Heart left ventricle (tissue), 16 donors: ENCODE results near the gene CSRP3. TPM values are rescaled to one million over a fixed set of nuclear protein-coding genes. Genes with fewer than 3 reads are reported as not detected.

ENCODE experiments used
- ATAC-seq, 4 donors: fragments of 200-7000 bp; cut with Tn5 transposase; one replicate each; pipeline ENCODE4 v1.9.1; 2020 to 2022; ENCODE audit warnings: moderate library complexity in 4 of 4, mild to moderate bottlenecking in 3 of 4, moderate number of reproducible peaks in 1 of 4
- DNase-seq, 5 donors: peaks; one replicate each; pipeline ENCODE4 v3.0.0-alpha.2; 2020
- H3K27ac ChIP-seq, 12 donors: fragments of 200-600 bp; sonication (generic) in 4 of 12; one replicate each; pipeline versions ENCODE4 v1.5.0 to v1.8.0; 2016 to 2022; ENCODE audit warnings: mild to moderate bottlenecking in 2 of 12
- H3K27me3 ChIP-seq, 9 donors: fragments of 200-600 bp; sonication (generic) in 2 of 9; one replicate each; pipeline versions ENCODE4 v1.5.1 to v1.8.0; 2016 to 2022; ENCODE audit warnings: mild to moderate bottlenecking in 3 of 9
- H3K36me3 ChIP-seq, 9 donors: fragments of 200-600 bp; sonication (generic) in 2 of 9; one replicate each; pipeline versions ENCODE4 v1.5.0 to v1.8.0; 2018 to 2022; ENCODE audit warnings: mild to moderate bottlenecking in 2 of 9
- H3K4me1 ChIP-seq, 12 donors: fragments of 200-600 bp; sonication (generic) in 4 of 12; one replicate each; pipeline versions ENCODE4 v1.5.0 to v1.8.0; 2016 to 2022; ENCODE audit warnings: mild to moderate bottlenecking in 3 of 12
- H3K4me3 ChIP-seq, 12 donors: fragments of 200-600 bp; sonication (generic) in 4 of 12; one replicate each; pipeline versions ENCODE4 v1.5.0 to v1.8.0; 2017 to 2022; ENCODE audit warnings: mild to moderate bottlenecking in 9 of 12, moderate library complexity in 4 of 12
- H3K9me3 ChIP-seq, 12 donors: fragments of 200-600 bp; sonication (generic) in 4 of 12; one replicate each; pipeline versions ENCODE4 v1.5.0 to v1.8.0; 2016 to 2022; ENCODE audit warnings: mild to moderate bottlenecking in 1 of 12
- CTCF ChIP-seq, 12 donors: fragments of 200-600 bp; sonication (generic) in 4 of 12; IDR thresholded peaks; one replicate each; pipeline versions ENCODE4 v1.5.0 to v1.8.0; 2018 to 2022; ENCODE audit warnings: antibody characterized with exemption in 12 of 12, mild to moderate bottlenecking in 5 of 12
- POLR2A ChIP-seq, 2 donors: fragments of 450-650 bp; IDR thresholded peaks; one replicate each; pipeline ENCODE4 v1.6.1; 2017; ENCODE audit warnings: antibody characterized with exemption in 2 of 2, mild to moderate bottlenecking in 2 of 2, moderate library complexity in 2 of 2
- WGBS, 4 donors: extraction: QIAGEN DNeasy Blood & Tissue Kit in 2 of 4; methylation state at CpG; one replicate each; pipeline versions ENCODE4 v1.1.5 to v1.1.7; 2013 to 2018; 5-methylcytosine and 5-hydroxymethylcytosine counted together
- intact Hi-C, 10 donors: fragments of 100-400 bp; cut with DNase I; formaldehyde crosslinking; loops; one replicate each; pipeline versions ENCODE4 v1.11.1 to v1.14.2; 2022
- polyA plus RNA-seq, 2 donors: library from polyadenylated mRNA; stranded (reverse); fragments of 200-250 nt; gene quantifications; one replicate each; pipeline ENCODE4 v1.2.3, GENCODE V29; 2013
- total RNA-seq, 9 donors: library from RNA; depleted of rRNA in 2 of 9; stranded (reverse); fragments of >200 nt in 2 of 9; fragmentation: NEBNext Ultra II Directional in 3 of 9; extraction: Animal tissue kit (Norgen Biotek cat#: 25700) in 3 of 9; gene quantifications; one replicate each; pipeline versions ENCODE4 v1.1.0 to v1.2.4, GENCODE V29; 2016 to 2023
- donor health status: ischemic (EF 13 %, LVEDD 7.1; RV severe dilation, severe dysfunction).
- donor health status: healthy with polysubstance abuse.
- donor health status: DM: no; HTN: yes; CAD: no.
- donor health status: DM: no; HTN: no; CAD: no.
- donor health status: ischemic (EF 25% LVEDD 6.9; RV normal size, moderate dysfunction).
- donor health status: ischemic (EF 25% LVEDD 5.7; RV mildly dilated, moderate dysfunction).
- donor health status: healthy.
- donor health status: DM: yes; HTN: yes; CAD: no.
- donor health status: ischemic (EF 35%, LVEDD 5.7; RV mildly dilated, moderate dysfunction).
- donor health status: nonischemic (EF 11% LVEDD 7.7; RV severe dilation, severe dysfunction).
- donor health status: DM: yes; HTN: yes; CAD: no.
- donor health status: PGD.
- donor health status: ischemic (EF 29% LVEDD 5.4; RV normal size, mild dysfunction).
- donor health status: nonischemic (EF 23%, LVEDD 6.1; RV moderate dilation, normal function).

CSRP3 gene
- total and polyA plus RNA-seq, 11 donors = 988 to 3,521 (median 2,178) TPM

DNA sequence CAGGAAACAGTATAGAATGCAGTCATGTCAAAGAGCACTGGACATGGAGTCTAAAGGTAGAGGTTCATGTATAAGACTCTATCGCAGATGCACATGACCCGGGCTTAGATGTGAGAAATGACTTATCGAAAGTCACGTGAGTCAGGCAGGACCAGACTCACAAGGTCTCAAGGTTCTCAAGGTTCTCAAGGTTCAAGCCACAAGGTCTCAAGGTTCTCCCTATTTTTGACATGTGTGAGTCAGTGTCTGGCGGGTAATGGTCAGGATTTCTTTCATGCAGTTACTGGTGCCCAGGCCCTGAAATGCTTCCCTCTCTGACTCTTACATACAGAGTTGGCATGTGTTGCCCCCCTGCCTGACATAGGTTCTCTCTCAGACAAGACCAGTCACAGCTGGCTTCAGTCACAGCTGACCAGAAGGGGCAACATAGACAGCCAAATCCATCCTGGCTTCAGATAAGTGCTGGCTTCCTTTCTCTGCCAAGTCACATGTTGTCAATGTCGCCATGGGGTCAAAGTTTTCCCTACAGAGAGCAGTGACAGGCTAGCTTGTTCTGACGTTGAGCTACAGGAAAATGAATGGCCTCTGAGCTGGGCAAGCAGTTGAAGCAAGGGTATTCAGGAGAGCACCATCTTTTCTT, 10.1 kb downstream of the CSRP3 start:
- intact Hi-C loops = loop anchor here in 1 of 10 donors (5.0 kb wide), 1 partner anchor 51 kb away; the partner anchor contains the start of gene E2F8
- no peak overlapping the region for H3K4me3 ChIP-seq
- peaks cover 0 to 80% (median 6%) of the 10 kb centered on the region in 12 donors for H3K4me1 ChIP-seq
- peak overlapping the region in 11 of 12 donors; percentile 26 to 96 (median 82) for H3K27ac ChIP-seq
- ATAC-seq (peak; percentile 68 to 85 (median 84)), DNase-seq (peak in 4 of 5 donors; percentile 61 to 77 (median 67))
- WGBS, 4 donors = 40 to 57% (median 45%) methylated on average over 7 of the region's 7 CpGs
- H3K9me3 ChIP-seq = no peaks in the 10 kb centered on the region
- TF ChIP-seq CTCF (IDR thresholded peaks at IDR 0.05) (peak in 3 of 12 donors; percentile 10 to 22 (median 22)), POLR2A (IDR thresholded peaks at IDR 0.05) (no peak)
- H3K27me3 ChIP-seq = no peaks in the 10 kb centered on the region
- H3K36me3 ChIP-seq = peaks cover 0 to 61% (median 33%) of the 10 kb centered on the region in 9 donors

GRCh38 chr11:19187833-19188258, 13.9 kb downstream of the CSRP3 start:
- Histone ChIP-seq H3K27ac (peak overlapping the region in 5 of 12 donors; percentile 2 to 25 (median 16)), H3K9me3 (no peaks in the 10 kb centered on the region), H3K36me3 (peaks cover 0 to 94% (median 62%) of the 10 kb centered on the region in 9 donors), H3K27me3 (no peaks in the 10 kb centered on the region), H3K4me1 (peaks cover 0 to 61% (median 3%) of the 10 kb centered on the region in 12 donors), H3K4me3 (no peak overlapping the region)
- WGBS, 4 donors = 63 to 79% (median 76%) methylated on average over 4 to 9 of the region's 9 CpGs
- no peak for DNase-seq
- no peak for TF ChIP-seq POLR2A (IDR thresholded peaks at IDR 0.05)
- no peak for TF ChIP-seq CTCF (IDR thresholded peaks at IDR 0.05)
- ATAC-seq = no peak
- intact Hi-C loops = no loop called here

DNA sequence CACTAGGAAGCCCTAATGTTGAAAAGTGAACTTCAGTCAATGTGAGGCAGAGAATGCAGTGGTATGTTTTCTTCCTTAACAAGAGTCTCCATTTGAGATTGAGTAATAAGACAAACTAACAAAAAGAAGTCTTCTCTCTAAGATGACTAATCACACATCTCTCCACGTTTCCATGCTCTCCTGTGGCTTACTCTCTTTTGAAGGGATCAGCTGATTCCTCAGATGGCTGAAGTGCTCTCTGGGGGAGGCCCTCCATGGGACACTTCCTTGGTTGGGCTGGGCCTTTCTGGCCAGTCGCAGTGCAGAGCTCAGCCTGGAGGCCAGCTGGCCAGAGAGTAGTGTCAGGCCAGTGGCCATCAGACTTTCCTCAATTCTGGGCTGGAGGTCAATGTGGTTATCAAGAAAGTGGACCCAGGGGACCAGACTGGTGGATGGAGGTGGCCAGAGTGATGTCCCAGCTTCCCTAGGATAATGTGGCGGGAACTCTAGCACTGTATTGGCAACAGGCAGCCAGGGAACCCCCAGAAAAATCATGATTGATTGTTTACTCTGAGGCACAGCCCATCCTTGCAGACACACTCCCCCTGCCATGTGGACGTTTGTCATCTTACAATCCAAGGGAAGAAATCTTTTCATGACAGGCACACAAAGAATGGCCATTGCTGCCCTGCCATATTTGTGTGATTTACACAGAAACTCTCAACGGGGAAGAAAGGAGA, 14.5 kb downstream of the CSRP3 start:
- Histone ChIP-seq H3K9me3 (no peaks in the 10 kb centered on the region), H3K27me3 (no peaks in the 10 kb centered on the region), H3K4me1 (peaks cover 0 to 55% (median 1%) of the 10 kb centered on the region in 12 donors), H3K4me3 (no peak overlapping the region), H3K36me3 (peaks cover 0 to 95% (median 67%) of the 10 kb centered on the region in 9 donors), H3K27ac (peak overlapping the region in 1 of 12 donors; percentile 2)
- intact Hi-C loops = no loop called here
- DNase-seq = no peak
- ATAC-seq = no peak
- WGBS, 4 donors = 42 to 51% (median 50%) methylated on average over 5 of the region's 5 CpGs
- no peak for TF ChIP-seq CTCF (IDR thresholded peaks at IDR 0.05)
- no peak for TF ChIP-seq POLR2A (IDR thresholded peaks at IDR 0.05)

GRCh38 chr11:19185516-19186052, 16.2 kb downstream of the CSRP3 start:
- WGBS, 4 donors = 57 to 63% (median 62%) methylated on average over 6 of the region's 6 CpGs
- Histone ChIP-seq H3K27ac (peak overlapping the region in 2 of 12 donors; percentile 33 to 45), H3K36me3 (peaks cover 0 to 99% (median 68%) of the 10 kb centered on the region in 9 donors), H3K4me3 (no peak overlapping the region), H3K9me3 (no peaks in the 10 kb centered on the region), H3K27me3 (no peaks in the 10 kb centered on the region), H3K4me1 (peaks cover 0 to 40% (median 0%) of the 10 kb centered on the region in 12 donors)
- ATAC-seq (no peak), DNase-seq (no peak)
- intact Hi-C loops = no loop called here
- TF ChIP-seq POLR2A (IDR thresholded peaks at IDR 0.05) (no peak), CTCF (IDR thresholded peaks at IDR 0.05) (no peak)
